ENCODE measurements around the gene POLE4. TPM values are rescaled to one million over a fixed set of nuclear protein-coding genes. Genes with fewer than 3 reads are reported as not detected.

The POLE4 gene
- total RNA-seq, 1 donor from 2014 or later = 36.6 TPM

DNA sequence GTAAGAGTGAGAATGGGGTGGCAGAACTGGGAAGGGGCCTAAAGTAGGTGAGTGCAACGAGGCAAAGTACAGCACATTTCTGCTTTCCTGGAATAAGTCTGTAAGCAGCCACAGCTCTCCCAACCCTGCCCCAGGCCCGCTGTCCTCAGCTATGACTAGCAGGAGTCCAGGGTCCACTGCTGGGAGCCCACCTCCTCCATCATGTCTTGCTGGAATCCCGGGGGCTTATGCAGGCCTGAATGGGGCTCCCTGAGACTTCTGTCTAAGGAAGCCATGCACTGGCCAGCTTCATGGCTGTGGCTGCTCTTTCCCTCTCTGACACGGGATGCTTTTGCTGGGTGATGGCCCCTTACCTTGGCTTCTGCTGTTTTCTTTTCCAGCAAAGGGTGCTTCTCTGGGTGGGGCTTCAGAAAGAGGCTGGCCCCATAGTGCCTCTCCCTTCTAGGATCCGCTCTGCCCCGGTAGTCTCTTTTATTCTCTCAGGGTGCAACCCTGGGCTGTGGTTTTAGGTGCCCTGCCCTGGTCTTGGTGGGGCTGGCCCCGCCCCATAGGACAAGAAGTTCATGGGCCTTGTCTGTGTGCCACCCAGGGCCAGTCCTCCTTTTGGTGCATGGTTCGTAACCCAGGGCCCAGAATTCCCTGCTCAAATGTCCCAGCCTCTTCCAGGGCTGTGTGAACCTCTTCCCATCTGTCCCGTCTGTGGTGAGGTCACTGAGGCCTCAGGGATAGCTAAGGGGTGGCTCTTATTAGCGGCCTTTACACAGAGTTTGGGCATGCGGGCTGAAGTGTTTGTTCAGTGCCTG, 33.8 kb upstream of the POLE4 start:
- no peak overlapping the region for H3K4me3 ChIP-seq
- no peaks in the 10 kb centered on the region for H3K36me3 ChIP-seq
- peaks cover 4% of the 10 kb centered on the region for H3K4me1 ChIP-seq
- TF ChIP-seq, protein P1, sequence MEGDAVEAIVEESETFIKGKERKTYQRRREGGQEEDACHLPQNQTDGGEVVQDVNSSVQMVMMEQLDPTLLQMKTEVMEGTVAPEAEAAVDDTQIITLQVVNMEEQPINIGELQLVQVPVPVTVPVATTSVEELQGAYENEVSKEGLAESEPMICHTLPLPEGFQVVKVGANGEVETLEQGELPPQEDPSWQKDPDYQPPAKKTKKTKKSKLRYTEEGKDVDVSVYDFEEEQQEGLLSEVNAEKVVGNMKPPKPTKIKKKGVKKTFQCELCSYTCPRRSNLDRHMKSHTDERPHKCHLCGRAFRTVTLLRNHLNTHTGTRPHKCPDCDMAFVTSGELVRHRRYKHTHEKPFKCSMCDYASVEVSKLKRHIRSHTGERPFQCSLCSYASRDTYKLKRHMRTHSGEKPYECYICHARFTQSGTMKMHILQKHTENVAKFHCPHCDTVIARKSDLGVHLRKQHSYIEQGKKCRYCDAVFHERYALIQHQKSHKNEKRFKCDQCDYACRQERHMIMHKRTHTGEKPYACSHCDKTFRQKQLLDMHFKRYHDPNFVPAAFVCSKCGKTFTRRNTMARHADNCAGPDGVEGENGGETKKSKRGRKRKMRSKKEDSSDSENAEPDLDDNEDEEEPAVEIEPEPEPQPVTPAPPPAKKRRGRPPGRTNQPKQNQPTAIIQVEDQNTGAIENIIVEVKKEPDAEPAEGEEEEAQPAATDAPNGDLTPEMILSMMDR (IDR thresholded peaks at IDR 0.05; ENCODE audit: borderline replicate concordance) = no peak
- DNase-seq = no peak
- H3K27ac ChIP-seq (replicated peaks) = no peak overlapping the region
- H3K9me3 ChIP-seq (replicated peaks) = no peaks in the 10 kb centered on the region
- intact Hi-C loops (cut with micrococcal nuclease) = loop anchor here (10.0 kb wide), 1 partner anchor 140 kb away; no protein-coding TSS in a partner anchor
- H3K27me3 ChIP-seq (ENCODE audit: low read depth) = peaks cover 5% of the 10 kb centered on the region

DNA sequence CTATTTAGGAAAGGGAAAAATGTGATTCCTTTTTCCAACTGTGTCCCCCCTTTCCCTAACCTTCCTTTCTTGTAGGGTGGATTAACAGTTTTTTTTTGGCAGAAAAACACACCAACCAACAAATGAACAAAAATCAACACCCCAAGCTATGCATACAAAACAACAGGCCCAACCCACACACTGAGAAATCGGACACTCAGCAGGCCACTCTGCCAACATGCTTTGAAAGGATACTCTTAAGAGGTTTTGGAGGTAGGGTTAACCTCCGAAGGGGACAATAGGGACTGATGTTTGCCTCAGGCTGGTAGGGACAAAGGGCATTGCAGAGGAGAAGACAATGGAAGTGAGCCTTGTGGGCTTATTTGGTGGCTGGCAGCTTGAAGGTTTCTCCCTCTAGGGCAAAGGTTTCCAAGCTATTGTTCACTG, 33.1 kb upstream of the POLE4 start:
- H3K27ac ChIP-seq (replicated peaks) = no peak overlapping the region
- no peaks in the 10 kb centered on the region for H3K36me3 ChIP-seq
- no peak overlapping the region for H3K4me3 ChIP-seq
- intact Hi-C loops (cut with micrococcal nuclease) = loop anchor here (10.0 kb wide), 1 partner anchor 139 kb away; no protein-coding TSS in a partner anchor
- no peaks in the 10 kb centered on the region for H3K9me3 ChIP-seq (replicated peaks)
- H3K4me1 ChIP-seq = no peaks in the 10 kb centered on the region
- H3K27me3 ChIP-seq (ENCODE audit: low read depth) = no peaks in the 10 kb centered on the region
- DNase-seq = no peak
- TF ChIP-seq, protein P1 (IDR thresholded peaks at IDR 0.05; ENCODE audit: borderline replicate concordance) = no peak

DNA sequence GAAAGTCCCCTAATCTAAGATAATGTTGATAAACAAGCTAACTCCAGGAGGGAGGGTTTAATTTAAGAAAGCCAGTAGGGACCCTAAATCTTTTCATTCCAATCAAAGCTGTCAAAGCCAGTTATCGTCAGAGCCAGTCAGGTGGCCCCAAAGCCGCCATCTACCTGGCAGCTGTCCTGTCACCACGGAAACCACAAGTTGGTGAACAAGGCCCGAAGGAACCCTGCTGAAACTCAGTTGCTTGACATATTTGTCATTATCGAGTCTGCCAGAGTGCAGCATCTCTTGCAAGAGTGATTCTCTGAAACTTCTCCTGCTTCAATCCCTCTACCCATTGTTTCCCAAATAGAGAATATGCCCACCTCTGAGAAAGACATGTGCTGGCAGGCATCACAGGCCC, 30.8 kb upstream of the POLE4 start:
- Histone ChIP-seq H3K36me3 (no peaks in the 10 kb centered on the region), H3K27ac (replicated peaks) (no peak overlapping the region), H3K9me3 (replicated peaks) (no peaks in the 10 kb centered on the region), H3K27me3 (ENCODE audit: low read depth) (no peaks in the 10 kb centered on the region), H3K4me1 (no peaks in the 10 kb centered on the region), H3K4me3 (no peak overlapping the region)
- intact Hi-C loops (cut with micrococcal nuclease) = loop anchor here (10.0 kb wide), 1 partner anchor 137 kb away; no protein-coding TSS in a partner anchor
- no peak for DNase-seq
- TF ChIP-seq, protein P1 (IDR thresholded peaks at IDR 0.05; ENCODE audit: borderline replicate concordance) = no peak

DNA sequence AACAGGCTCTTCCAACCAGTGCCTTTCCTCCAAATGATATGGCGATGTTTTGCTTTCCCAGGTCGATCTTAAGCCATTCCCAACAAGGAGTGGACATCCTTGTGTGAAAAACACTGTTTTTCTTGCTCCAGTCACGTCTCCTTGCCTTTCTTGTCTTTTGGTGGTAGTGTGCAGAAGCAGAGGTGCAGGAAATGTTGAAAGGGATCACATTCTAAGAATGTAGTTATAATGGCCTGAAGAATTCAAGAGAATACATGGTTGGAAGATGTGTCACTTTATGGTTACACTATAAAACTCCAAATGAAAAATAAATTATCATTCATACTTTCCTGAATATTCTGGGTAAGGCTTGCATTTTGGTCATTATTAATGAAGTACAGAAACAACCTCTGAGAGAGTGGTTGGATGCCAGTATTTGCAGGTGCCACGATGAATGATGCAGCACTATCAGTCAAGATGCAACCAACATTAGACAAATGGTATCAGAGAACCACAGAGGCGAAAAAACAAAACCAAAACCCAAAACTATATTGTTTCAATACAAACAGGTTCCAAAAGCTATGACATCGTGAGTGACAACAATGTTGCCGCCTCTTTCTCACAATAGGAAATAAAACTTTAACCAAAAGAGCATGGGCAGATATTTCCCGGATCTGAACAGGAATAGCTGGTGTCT, 27.5 kb upstream of the POLE4 start:
- H3K36me3 ChIP-seq = no peaks in the 10 kb centered on the region
- DNase-seq = no peak
- TF ChIP-seq, protein P1 (IDR thresholded peaks at IDR 0.05; ENCODE audit: borderline replicate concordance) = no peak
- no peaks in the 10 kb centered on the region for H3K4me1 ChIP-seq
- H3K27me3 ChIP-seq (ENCODE audit: low read depth) = peaks cover 3% of the 10 kb centered on the region
- H3K27ac ChIP-seq (replicated peaks) = no peak overlapping the region
- intact Hi-C loops (cut with micrococcal nuclease) = no loop called here
- H3K4me3 ChIP-seq = no peak overlapping the region
- H3K9me3 ChIP-seq (replicated peaks) = no peaks in the 10 kb centered on the region

DNA sequence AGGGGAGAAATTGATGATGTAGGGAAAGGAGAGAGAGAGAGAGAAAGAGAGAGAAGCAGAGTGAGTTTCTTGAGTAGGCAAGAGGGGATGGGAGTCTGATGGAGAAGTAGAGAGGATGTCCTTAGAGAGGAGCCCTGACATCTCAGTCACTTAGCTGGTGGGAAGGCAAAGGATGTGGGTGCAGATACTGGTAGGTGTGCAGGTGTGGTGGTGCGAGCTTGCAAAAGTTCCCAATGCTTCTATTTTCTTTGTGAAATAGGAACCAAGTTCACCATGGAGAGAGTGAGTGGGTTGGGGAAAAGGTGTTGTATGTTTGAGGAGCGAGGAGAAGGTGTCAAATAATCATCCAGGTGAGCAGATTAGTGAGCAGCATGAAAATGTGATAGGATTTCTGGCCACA, 26.5 kb upstream of the POLE4 start:
- Histone ChIP-seq H3K9me3 (replicated peaks) (no peaks in the 10 kb centered on the region), H3K27me3 (ENCODE audit: low read depth) (peaks cover 5% of the 10 kb centered on the region), H3K36me3 (no peaks in the 10 kb centered on the region), H3K4me3 (no peak overlapping the region), H3K27ac (replicated peaks) (no peak overlapping the region), H3K4me1 (no peaks in the 10 kb centered on the region)
- intact Hi-C loops (cut with micrococcal nuclease) = no loop called here
- TF ChIP-seq, protein P1 (IDR thresholded peaks at IDR 0.05; ENCODE audit: borderline replicate concordance) = no peak
- DNase-seq = no peak
